Mesenchymal stem cell (in vitro differentiated cells and primary cell): ENCODE measurements around the gene DDX11.
"Not testable (repeated sequence)": the region's sequence is repeated elsewhere in the genome, so short reads cannot be mapped to it uniquely, and the experiment has no call there.

Source experiments
- DNase-seq: peaks from one replicate; pipeline ENCODE4 v3.0.0-alpha.2; 2013
- H2AFZ ChIP-seq: one replicate; pipeline ENCODE4 v1.6.1; 2013; ENCODE audit warnings: low read depth, mild to moderate bottlenecking, control low read depth, inconsistent platforms, low read length, moderate library complexity
- H2AK5ac ChIP-seq: 2 replicates; pipeline ENCODE4 v1.6.1; 2013; ENCODE audit warnings: low read length, moderate library complexity, mild to moderate bottlenecking, inconsistent platforms; ENCODE audit not compliant: severe bottlenecking
- H2BK120ac ChIP-seq: one replicate; pipeline ENCODE4 v1.6.1; 2013; ENCODE audit warnings: low read depth, mild to moderate bottlenecking, inconsistent platforms, low read length, moderate library complexity
- H2BK12ac ChIP-seq, 2 experiments: one replicate each; pipeline ENCODE4 v1.6.1; 2013; ENCODE audit warnings: inconsistent platforms in 2 of 2, low read length in 2 of 2, mild to moderate bottlenecking in 2 of 2, moderate library complexity in 2 of 2, control low read depth in 1 of 2
- H2BK15ac ChIP-seq: one replicate; pipeline ENCODE4 v1.6.1; 2013; ENCODE audit warnings: mild to moderate bottlenecking, low read depth, inconsistent platforms; ENCODE audit not compliant: poor library complexity, severe bottlenecking
- H2BK5ac ChIP-seq: 2 replicates; pipeline ENCODE4 v1.6.1; 2013; ENCODE audit warnings: low read depth, mild to moderate bottlenecking, low read length, control low read depth, inconsistent platforms; ENCODE audit not compliant: poor library complexity, severe bottlenecking
- H3K14ac ChIP-seq, 2 experiments: one replicate each; pipeline ENCODE4 v1.6.1; 2013; ENCODE audit warnings: inconsistent platforms in 2 of 2, low read length in 2 of 2, control low read depth in 1 of 2, mild to moderate bottlenecking in 1 of 2, moderate library complexity in 1 of 2
- H3K18ac ChIP-seq, 2 experiments: one replicate each; pipeline ENCODE4 v1.6.1; 2013; ENCODE audit warnings: inconsistent platforms in 2 of 2, low read length in 2 of 2, control low read depth in 1 of 2, low read depth in 1 of 2, mild to moderate bottlenecking in 1 of 2
- H3K23ac ChIP-seq, 2 experiments: one replicate each; pipeline ENCODE4 v1.6.1; 2013; ENCODE audit warnings: inconsistent platforms in 2 of 2, low read length in 2 of 2, mild to moderate bottlenecking in 2 of 2, moderate library complexity in 2 of 2, control low read depth in 1 of 2
- H3K27ac ChIP-seq: 2 replicates; pipeline ENCODE4 v1.5.1; 2013; ENCODE audit warnings: mild to moderate bottlenecking, moderate library complexity, low read length, control low read depth, inconsistent platforms; ENCODE audit not compliant: poor library complexity, severe bottlenecking
- H3K27me3 ChIP-seq, 2 experiments: 2 replicates each; pipeline versions ENCODE4 v1.6.1 to v1.7.0; 2013; ENCODE audit warnings: low read length in 2 of 2, mild to moderate bottlenecking in 2 of 2, moderate library complexity in 2 of 2, control low read depth in 1 of 2, inconsistent platforms in 1 of 2; ENCODE audit not compliant: control insufficient read depth in 1 of 2, insufficient read depth in 1 of 2
- H3K36me3 ChIP-seq, 2 experiments: 2 replicates each; pipeline versions ENCODE4 v1.6.1 to v1.7.0; 2013; ENCODE audit warnings: low read length in 2 of 2, control low read depth in 1 of 2, inconsistent platforms in 1 of 2, low read depth in 1 of 2, mild to moderate bottlenecking in 1 of 2; ENCODE audit not compliant: insufficient read depth in 2 of 2, control insufficient read depth in 1 of 2
- H3K4ac ChIP-seq, 2 experiments: one replicate each; pipeline ENCODE4 v1.6.1; 2013; ENCODE audit warnings: inconsistent platforms in 2 of 2, low read length in 2 of 2, mild to moderate bottlenecking in 2 of 2, moderate library complexity in 2 of 2, control low read depth in 1 of 2, low read depth in 1 of 2
- H3K4me1 ChIP-seq: 2 replicates; pipeline ENCODE4 v1.6.1; 2013; ENCODE audit warnings: low read depth, low read length, control low read depth; ENCODE audit not compliant: control insufficient read depth, insufficient read depth
- H3K4me2 ChIP-seq: 2 replicates; pipeline ENCODE4 v1.6.1; 2013; ENCODE audit warnings: low read length, mild to moderate bottlenecking, inconsistent platforms; ENCODE audit not compliant: poor library complexity, severe bottlenecking
- H3K4me3 ChIP-seq, 2 experiments: 2 replicates each; pipeline versions ENCODE4 v1.5.1 to v1.7.0; 2013; ENCODE audit warnings: low read length in 2 of 2, mild to moderate bottlenecking in 2 of 2, control low read depth in 1 of 2, low read depth in 1 of 2; ENCODE audit not compliant: insufficient read depth in 1 of 2
- H3K79me1 ChIP-seq: replicated peaks from 2 replicates; pipeline ENCODE4 v1.6.1; 2013; ENCODE audit warnings: mild to moderate bottlenecking, control low read depth, low read length, inconsistent platforms; ENCODE audit not compliant: poor library complexity, severe bottlenecking
- H3K9ac ChIP-seq: 2 replicates; pipeline ENCODE4 v1.7.0; 2013; ENCODE audit warnings: mild to moderate bottlenecking, low read length, moderate library complexity
- H3K9me3 ChIP-seq: 2 replicates; pipeline ENCODE4 v1.7.0; 2013; ENCODE audit warnings: mild to moderate bottlenecking, low read length; ENCODE audit not compliant: control insufficient read depth
- H4K8ac ChIP-seq: one replicate; pipeline ENCODE4 v1.6.1; 2013; ENCODE audit warnings: inconsistent platforms, mild to moderate bottlenecking, low read length, moderate library complexity
- H4K91ac ChIP-seq: one replicate; pipeline ENCODE4 v1.6.1; 2013; ENCODE audit warnings: mild to moderate bottlenecking, low read length, inconsistent platforms
- WGBS: methylation state at CpG from one replicate; pipeline ENCODE4 v1.1.7; 2013; ENCODE audit warnings: mixed read lengths; 5-methylcytosine and 5-hydroxymethylcytosine counted together

The DDX11 gene

GRCh38 chr12:31051692-31052091, 22.0 kb upstream of the DDX11 start:
- H3K4me2 ChIP-seq, H2AFZ ChIP-seq, H3K9me3 ChIP-seq, H2BK5ac ChIP-seq, H3K4me1 ChIP-seq, H3K79me1 ChIP-seq, H2BK120ac ChIP-seq, H3K4ac ChIP-seq, H3K9ac ChIP-seq, H3K36me3 ChIP-seq, H3K14ac ChIP-seq, H2BK15ac ChIP-seq, DNase-seq, H3K23ac ChIP-seq, H3K4me3 ChIP-seq, H3K27me3 ChIP-seq: not testable (repeated sequence)
- Histone ChIP-seq H2AK5ac (peak overlapping the region; percentile 20), H3K27ac (peak overlapping the region; percentile 13), H3K18ac (peak overlapping the region; percentile 3 to 66), H4K91ac (peak overlapping the region; percentile 34), H2BK12ac (peak overlapping the region in 1 of 2 experiments; percentile 7), H4K8ac (peak overlapping the region; percentile 84)
- WGBS = 55% methylated on average over 4 of the region's 5 CpGs

GRCh38 chr12:31052121-31052520, 21.5 kb upstream of the DDX11 start:
- H2AK5ac ChIP-seq, H4K91ac ChIP-seq: not testable (repeated sequence)

DNA sequence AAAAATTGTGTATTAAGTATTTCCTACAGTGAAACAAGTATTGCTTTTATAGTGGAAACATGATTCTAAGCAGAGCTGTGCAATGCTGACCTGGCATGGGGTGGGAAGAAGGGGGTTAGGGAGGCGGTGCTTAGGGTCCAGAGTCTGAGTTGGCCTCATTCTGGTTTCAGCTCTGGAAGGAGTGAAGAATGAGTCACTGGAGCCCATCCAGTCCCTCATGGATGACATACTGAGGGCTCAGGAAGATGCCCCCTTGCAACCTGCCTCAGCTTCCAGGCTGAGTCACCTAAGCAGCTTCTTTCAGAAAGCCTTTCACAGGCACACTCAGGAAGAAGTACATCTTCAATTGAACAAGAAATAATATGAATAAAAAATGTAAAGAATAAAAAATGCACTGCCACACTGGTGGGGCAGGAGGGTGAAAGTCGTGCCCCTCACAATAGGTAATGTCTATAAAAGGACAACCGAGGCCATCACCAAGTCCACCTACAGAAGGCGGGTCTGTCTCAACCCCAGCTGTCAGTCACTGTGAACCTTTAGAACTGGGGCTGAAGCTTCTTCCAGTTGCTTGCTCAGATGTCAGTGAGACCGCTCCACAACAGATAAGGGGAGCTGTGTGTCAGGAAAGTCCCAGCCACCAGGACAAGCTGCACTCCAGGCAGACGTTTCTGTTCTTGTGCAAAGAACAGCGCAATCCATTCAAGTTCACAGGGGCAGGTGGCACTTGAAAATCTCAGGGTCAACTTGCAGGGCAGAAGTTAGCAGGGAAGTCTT, 20.8 kb upstream of the DDX11 start:
- H3K4ac ChIP-seq, H3K4me2 ChIP-seq, H3K9ac ChIP-seq, H3K4me1 ChIP-seq, H2AFZ ChIP-seq, H2BK5ac ChIP-seq, H3K36me3 ChIP-seq, H2BK120ac ChIP-seq, H3K14ac ChIP-seq, H2BK12ac ChIP-seq, H3K23ac ChIP-seq, H3K27me3 ChIP-seq, H3K27ac ChIP-seq, H3K4me3 ChIP-seq, H3K79me1 ChIP-seq, H3K18ac ChIP-seq, H4K91ac ChIP-seq, H4K8ac ChIP-seq, H2BK15ac ChIP-seq, H3K9me3 ChIP-seq: not testable (repeated sequence)
- peak overlapping the region; percentile 80 for H2AK5ac ChIP-seq
- WGBS = 69% methylated on average over 7 of the region's 7 CpGs
- peak; percentile 80 for DNase-seq

More at GRCh38 chr12:31052121-31052520, 21.5 kb upstream of the DDX11 start:
- H3K27ac ChIP-seq, H3K14ac ChIP-seq, H2BK5ac ChIP-seq, H2AFZ ChIP-seq, H3K36me3 ChIP-seq, H3K4ac ChIP-seq, H3K4me3 ChIP-seq, H2BK12ac ChIP-seq, H4K8ac ChIP-seq, H3K4me2 ChIP-seq, H2BK15ac ChIP-seq, H2BK120ac ChIP-seq, DNase-seq, H3K9ac ChIP-seq, H3K4me1 ChIP-seq, H3K27me3 ChIP-seq, H3K18ac ChIP-seq, H3K23ac ChIP-seq, H3K9me3 ChIP-seq, H3K79me1 ChIP-seq: not testable (repeated sequence)
- 100% methylated on average over 1 of the region's 1 CpG for WGBS

- H3K4me2 ChIP-seq, H3K4ac ChIP-seq, H3K4me3 ChIP-seq, H3K79me1 ChIP-seq, H2AFZ ChIP-seq, H3K18ac ChIP-seq, H3K14ac ChIP-seq, H2BK12ac ChIP-seq, H3K27ac ChIP-seq, H4K91ac ChIP-seq, H3K27me3 ChIP-seq, H3K9me3 ChIP-seq, H2BK15ac ChIP-seq, H4K8ac ChIP-seq, H3K23ac ChIP-seq, H3K4me1 ChIP-seq, H2AK5ac ChIP-seq, DNase-seq, H3K9ac ChIP-seq, H2BK120ac ChIP-seq, H2BK5ac ChIP-seq, H3K36me3 ChIP-seq: not testable (repeated sequence)
- no CpG with 5 or more reads among the region's 1 CpG for WGBS
Observed at GRCh38 chr12:31053944-31054343, 19.7 kb upstream of the DDX11 start.
